HG02973 (cell line): ENCODE data around the gene EYA2.

Source experiments
- ATAC-seq: cut with Tn5 transposase; IDR thresholded peaks from one replicate; pipeline ENCODE4 v1.9.1; 2021; ENCODE audit warnings: moderate library complexity; ENCODE audit not compliant: unreplicated experiment

The EYA2 gene

GRCh38 chr20:47099093-47099492 lies 204.4 kb downstream of the EYA2 start:
- no peak for ATAC-seq

- ATAC-seq: no peak
These were observed 205.3 kb downstream of the EYA2 start for GRCh38 chr20:47099825-47100441.

- no peak for ATAC-seq
These were observed 208.0 kb downstream of the EYA2 start for GRCh38 chr20:47102629-47103028.

- ATAC-seq: no peak
These were observed 212.1 kb downstream of the EYA2 start for GRCh38 chr20:47106786-47107185.

- ATAC-seq: no peak
These were observed 214.4 kb downstream of the EYA2 start for GRCh38 chr20:47108994-47109393.

GRCh38 chr20:47110819-47111218 lies 216.2 kb downstream of the EYA2 start:
- no peak for ATAC-seq

GRCh38 chr20:47111576-47111975 lies 216.9 kb downstream of the EYA2 start:
- ATAC-seq: no peak

- no peak for ATAC-seq
These were observed 218.9 kb downstream of the EYA2 start for GRCh38 chr20:47113362-47114109.

- no peak for ATAC-seq
These were observed 221.1 kb downstream of the EYA2 start for GRCh38 chr20:47115694-47116093.

GRCh38 chr20:47117371-47117770 lies 222.7 kb downstream of the EYA2 start:
- no peak for ATAC-seq

- ATAC-seq: no peak
These were observed 223.1 kb downstream of the EYA2 start for GRCh38 chr20:47117773-47118172.

- ATAC-seq: no peak
These were observed 223.6 kb downstream of the EYA2 start for GRCh38 chr20:47118206-47118605.

GRCh38 chr20:47118641-47119040 lies 224.0 kb downstream of the EYA2 start:
- ATAC-seq: no peak

- no peak for ATAC-seq
These were observed 225.8 kb downstream of the EYA2 start for GRCh38 chr20:47120346-47120936.

- no peak for ATAC-seq
These were observed 227.9 kb downstream of the EYA2 start for GRCh38 chr20:47122560-47122959.

- ATAC-seq: no peak
These were observed 229.6 kb downstream of the EYA2 start for GRCh38 chr20:47124181-47124717.

GRCh38 chr20:47125508-47125757 lies 230.8 kb downstream of the EYA2 start:
- no peak for ATAC-seq

- ATAC-seq: no peak
These were observed 231.3 kb downstream of the EYA2 start for GRCh38 chr20:47125758-47126591.

- ATAC-seq: no peak
These were observed 232.1 kb downstream of the EYA2 start for GRCh38 chr20:47126709-47127108.

- no peak for ATAC-seq
These were observed 232.9 kb downstream of the EYA2 start for GRCh38 chr20:47127546-47127945.

- ATAC-seq: no peak
These were observed 233.4 kb downstream of the EYA2 start for GRCh38 chr20:47127999-47128398.
